Glutamatergic neuron (in vitro differentiated cells): ENCODE results near the gene SLC29A3. TPM values are rescaled to one million over a fixed set of nuclear protein-coding genes. Genes with fewer than 3 reads are reported as not detected.
"Not testable (repeated sequence)": the region's sequence is repeated elsewhere in the genome, so short reads cannot be mapped to it uniquely, and the experiment has no call there.

ENCODE experiments used
- DNase-seq: peaks from one replicate; pipeline ENCODE4 v3.0.0; 2022
- H3K27ac Mint-ChIP-seq: one replicate; pipeline ENCODE4 v1.8.0; 2020; ENCODE audit warnings: mild to moderate bottlenecking, mixed read lengths, inconsistent platforms; ENCODE audit not compliant: unreplicated experiment
- H3K27me3 Mint-ChIP-seq: one replicate; pipeline ENCODE4 v1.8.0; 2020; ENCODE audit warnings: mild to moderate bottlenecking, moderate library complexity, mixed read lengths, inconsistent platforms; ENCODE audit not compliant: unreplicated experiment
- H3K36me3 Mint-ChIP-seq: one replicate; pipeline ENCODE4 v1.8.0; 2020; ENCODE audit warnings: mild to moderate bottlenecking, mixed read lengths, inconsistent platforms; ENCODE audit not compliant: unreplicated experiment
- H3K4me1 Mint-ChIP-seq: one replicate; pipeline ENCODE4 v1.8.0; 2020; ENCODE audit warnings: mild to moderate bottlenecking, low read depth, mixed read lengths, inconsistent platforms; ENCODE audit not compliant: unreplicated experiment
- H3K4me3 Mint-ChIP-seq: one replicate; pipeline ENCODE4 v1.8.0; 2020; ENCODE audit warnings: mild to moderate bottlenecking, mixed read lengths, inconsistent platforms; ENCODE audit not compliant: unreplicated experiment
- H3K9me3 Mint-ChIP-seq: one replicate; pipeline ENCODE4 v1.8.0; 2020; ENCODE audit warnings: mild to moderate bottlenecking, moderate library complexity, mixed read lengths, inconsistent platforms; ENCODE audit not compliant: unreplicated experiment
- CTCF ChIP-seq: fragments of 200-600 bp; sonication (generic); IDR thresholded peaks from one replicate; pipeline ENCODE4 v1.5.0; 2021; ENCODE audit not compliant: partially characterized antibody, unreplicated experiment
- total RNA-seq: library from RNA; stranded (reverse); fragmentation: NEBNext Ultra II Directional; extraction: Animal tissue kit (Norgen Biotek cat#: 25700); gene quantifications from one replicate; pipeline ENCODE4 v1.2.1, GENCODE V29; 2021; ENCODE audit not compliant: unreplicated experiment

SLC29A3 gene
- total RNA-seq, 1 donor from 2014 or later: 7.8 TPM

GRCh38 chr10:71295641-71296040 is 23.4 kb upstream of the SLC29A3 start:
- peaks cover 24% of the 10 kb centered on the region for H3K4me1 Mint-ChIP-seq
- peak overlapping the region; percentile 54 for H3K27ac Mint-ChIP-seq
- H3K27me3 Mint-ChIP-seq: peaks cover 19% of the 10 kb centered on the region
- peaks cover 14% of the 10 kb centered on the region for H3K9me3 Mint-ChIP-seq
- TF ChIP-seq CTCF: no peak
- H3K4me3 Mint-ChIP-seq: no peak overlapping the region
- peaks cover 5% of the 10 kb centered on the region for H3K36me3 Mint-ChIP-seq
- DNase-seq: no peak

GRCh38 chr10:71296086-71296485 is 23.0 kb upstream of the SLC29A3 start:
- H3K27me3 Mint-ChIP-seq: peaks cover 19% of the 10 kb centered on the region
- H3K27ac Mint-ChIP-seq: no peak overlapping the region
- DNase-seq: no peak
- no peak for TF ChIP-seq CTCF
- H3K36me3 Mint-ChIP-seq: peaks cover 5% of the 10 kb centered on the region
- H3K4me3 Mint-ChIP-seq: no peak overlapping the region
- H3K4me1 Mint-ChIP-seq: peaks cover 24% of the 10 kb centered on the region
- H3K9me3 Mint-ChIP-seq: peaks cover 14% of the 10 kb centered on the region

- H3K4me1 Mint-ChIP-seq: peaks cover 24% of the 10 kb centered on the region
- H3K36me3 Mint-ChIP-seq, DNase-seq, H3K4me3 Mint-ChIP-seq, H3K27ac Mint-ChIP-seq: not testable (repeated sequence)
- H3K27me3 Mint-ChIP-seq: peaks cover 19% of the 10 kb centered on the region
- peaks cover 14% of the 10 kb centered on the region for H3K9me3 Mint-ChIP-seq
These were observed 22.2 kb upstream of the SLC29A3 start for GRCh38 chr10:71296811-71297210.

GRCh38 chr10:71297343-71297742 is 21.7 kb upstream of the SLC29A3 start:
- peaks cover 5% of the 10 kb centered on the region for H3K36me3 Mint-ChIP-seq
- no peak for DNase-seq
- no peak overlapping the region for H3K4me3 Mint-ChIP-seq
- peaks cover 24% of the 10 kb centered on the region for H3K4me1 Mint-ChIP-seq
- H3K9me3 Mint-ChIP-seq: peaks cover 14% of the 10 kb centered on the region
- H3K27me3 Mint-ChIP-seq: peaks cover 18% of the 10 kb centered on the region
- no peak for TF ChIP-seq CTCF
- H3K27ac Mint-ChIP-seq: no peak overlapping the region

GRCh38 chr10:71299071-71299785 is 19.8 kb upstream of the SLC29A3 start:
- H3K4me3 Mint-ChIP-seq: no peak overlapping the region

More at GRCh38 chr10:71299071-71299785, 19.8 kb upstream of the SLC29A3 start:
- H3K9me3 Mint-ChIP-seq: peaks cover 12% of the 10 kb centered on the region
- no peak for DNase-seq
- peaks cover 15% of the 10 kb centered on the region for H3K4me1 Mint-ChIP-seq
- peaks cover 5% of the 10 kb centered on the region for H3K36me3 Mint-ChIP-seq
- peaks cover 13% of the 10 kb centered on the region for H3K27me3 Mint-ChIP-seq
- no peak for TF ChIP-seq CTCF
- no peak overlapping the region for H3K27ac Mint-ChIP-seq
